Fibroblast of lung (primary cell): ENCODE results near the gene GLMP.

Experiments
- EZH2 ChIP-seq: IDR thresholded peaks from 2 replicates; pipeline ENCODE4 v1.5.1; 2012; ENCODE audit warnings: low read length, control low read depth, mild to moderate bottlenecking; ENCODE audit errors: missing control alignments
- TF ChIP-seq, protein P1 (sequence below), 2 donors: IDR thresholded peaks in 1 of 2; conservative IDR thresholded peaks in 1 of 2; 1 replicate in 1 of 2; 2 replicates in 1 of 2; pipeline ENCODE4 v1.5.1; 2011 to 2012; ENCODE audit warnings: low read length in 2 of 2, control low read depth in 1 of 2, inconsistent platforms in 1 of 2, low read depth in 1 of 2, mild to moderate bottlenecking in 1 of 2

DNA sequence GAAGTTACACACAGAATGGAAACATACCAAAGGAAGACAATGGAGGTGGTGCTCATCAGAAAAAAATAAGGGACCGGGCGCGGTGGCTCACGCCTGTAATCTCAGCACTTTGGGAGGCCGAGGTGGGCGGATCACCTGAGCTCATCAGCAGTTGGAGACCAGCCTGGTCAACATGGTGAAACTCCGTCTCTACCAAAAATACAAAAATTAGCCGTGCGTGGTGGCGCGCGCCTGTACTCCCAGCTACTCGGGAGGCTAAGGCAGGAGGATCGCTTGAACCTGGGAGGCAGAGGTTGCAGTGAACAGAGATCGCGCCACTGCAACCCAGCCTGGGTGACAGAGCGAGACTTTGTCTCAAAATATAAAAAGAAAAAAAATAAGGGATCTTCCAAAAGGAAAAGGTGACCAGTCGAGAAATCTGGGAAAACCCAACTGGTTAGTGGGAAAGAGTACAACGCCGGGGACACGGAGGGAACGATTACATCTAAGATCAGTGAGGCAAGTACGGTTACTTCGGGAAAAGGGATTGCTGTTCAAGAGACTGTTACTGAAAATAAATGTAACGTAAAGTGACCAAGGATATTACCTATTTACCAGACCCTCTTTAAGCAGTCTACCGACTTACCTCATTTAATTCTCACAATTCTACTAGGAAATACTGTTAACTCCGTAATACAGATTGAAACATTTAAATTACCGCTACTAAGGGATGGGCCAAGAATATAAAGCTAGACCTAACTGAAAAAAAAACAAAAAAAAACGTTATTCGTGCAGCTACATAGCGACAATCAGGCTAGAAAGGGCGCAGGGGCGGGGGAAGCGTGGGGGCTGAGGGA, 41.8 kb upstream of the GLMP start:
- TF ChIP-seq, protein P1, sequence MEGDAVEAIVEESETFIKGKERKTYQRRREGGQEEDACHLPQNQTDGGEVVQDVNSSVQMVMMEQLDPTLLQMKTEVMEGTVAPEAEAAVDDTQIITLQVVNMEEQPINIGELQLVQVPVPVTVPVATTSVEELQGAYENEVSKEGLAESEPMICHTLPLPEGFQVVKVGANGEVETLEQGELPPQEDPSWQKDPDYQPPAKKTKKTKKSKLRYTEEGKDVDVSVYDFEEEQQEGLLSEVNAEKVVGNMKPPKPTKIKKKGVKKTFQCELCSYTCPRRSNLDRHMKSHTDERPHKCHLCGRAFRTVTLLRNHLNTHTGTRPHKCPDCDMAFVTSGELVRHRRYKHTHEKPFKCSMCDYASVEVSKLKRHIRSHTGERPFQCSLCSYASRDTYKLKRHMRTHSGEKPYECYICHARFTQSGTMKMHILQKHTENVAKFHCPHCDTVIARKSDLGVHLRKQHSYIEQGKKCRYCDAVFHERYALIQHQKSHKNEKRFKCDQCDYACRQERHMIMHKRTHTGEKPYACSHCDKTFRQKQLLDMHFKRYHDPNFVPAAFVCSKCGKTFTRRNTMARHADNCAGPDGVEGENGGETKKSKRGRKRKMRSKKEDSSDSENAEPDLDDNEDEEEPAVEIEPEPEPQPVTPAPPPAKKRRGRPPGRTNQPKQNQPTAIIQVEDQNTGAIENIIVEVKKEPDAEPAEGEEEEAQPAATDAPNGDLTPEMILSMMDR (conservative IDR thresholded peaks at IDR 0.05 in 1 of 2, IDR thresholded peaks at IDR 0.05 in 1 of 2; ENCODE audit: low read depth in 1 of 2, low read length in 2 of 2): no peak
- no peak for TF ChIP-seq EZH2
